HEK293 (cell line): ENCODE measurements around the gene CYP1A1.

Source experiments
- MEIS1 ChIP-seq: sonication (generic); formaldehyde crosslinking; IDR thresholded peaks from 2 replicates; pipeline ENCODE4 v1.8.1; 2022; ENCODE audit warnings: missing genetic modification reagents, mild to moderate bottlenecking, borderline replicate concordance
- ZFP41 ChIP-seq: fragments of 450-650 bp; formaldehyde crosslinking; IDR thresholded peaks from 2 replicates; pipeline ENCODE4 v1.5.1; 2016; ENCODE audit warnings: missing biosample characterization, missing genetic modification characterization, borderline replicate concordance
- ZNF114 ChIP-seq: fragments of 450-650 bp; formaldehyde crosslinking; IDR thresholded peaks from 2 replicates; pipeline ENCODE4 v1.5.0; 2017; ENCODE audit warnings: missing biosample characterization, missing genetic modification characterization
- ZNF133 ChIP-seq: fragments of 450-650 bp; formaldehyde crosslinking; IDR thresholded peaks from 2 replicates; pipeline ENCODE4 v1.5.1; 2016; ENCODE audit warnings: missing biosample characterization, missing genetic modification characterization
- ZNF138 ChIP-seq: fragments of 450-650 bp; formaldehyde crosslinking; IDR thresholded peaks from 2 replicates; pipeline ENCODE4 v1.5.1; 2016; ENCODE audit warnings: missing biosample characterization, missing genetic modification characterization, borderline replicate concordance
- ZNF792 ChIP-seq: fragments of 450-650 bp; formaldehyde crosslinking; IDR thresholded peaks from 2 replicates; pipeline ENCODE4 v1.5.1; 2016; ENCODE audit warnings: missing biosample characterization, missing genetic modification characterization
- ZNF843 ChIP-seq: fragments of 450-650 bp; formaldehyde crosslinking; IDR thresholded peaks from 2 replicates; pipeline ENCODE4 v1.5.1; 2016; ENCODE audit warnings: missing biosample characterization, missing genetic modification characterization
- TF ChIP-seq, protein P1 (sequence below): fragments of 450-650 bp; formaldehyde crosslinking; IDR thresholded peaks from 2 replicates; pipeline ENCODE4 v1.5.1; 2016; ENCODE audit warnings: missing biosample characterization, missing genetic modification characterization, low read depth
- TF ChIP-seq, protein P2 (sequence below): fragments of 450-650 bp; formaldehyde crosslinking; IDR thresholded peaks from 2 replicates; pipeline ENCODE4 v1.5.1; 2017; ENCODE audit warnings: missing biosample characterization, missing genetic modification characterization
- TF ChIP-seq, protein P3 (sequence below): fragments of 450-650 bp; formaldehyde crosslinking; IDR thresholded peaks from 2 replicates; pipeline ENCODE4 v1.5.1; 2016; ENCODE audit warnings: missing biosample characterization, missing genetic modification characterization

DNA sequence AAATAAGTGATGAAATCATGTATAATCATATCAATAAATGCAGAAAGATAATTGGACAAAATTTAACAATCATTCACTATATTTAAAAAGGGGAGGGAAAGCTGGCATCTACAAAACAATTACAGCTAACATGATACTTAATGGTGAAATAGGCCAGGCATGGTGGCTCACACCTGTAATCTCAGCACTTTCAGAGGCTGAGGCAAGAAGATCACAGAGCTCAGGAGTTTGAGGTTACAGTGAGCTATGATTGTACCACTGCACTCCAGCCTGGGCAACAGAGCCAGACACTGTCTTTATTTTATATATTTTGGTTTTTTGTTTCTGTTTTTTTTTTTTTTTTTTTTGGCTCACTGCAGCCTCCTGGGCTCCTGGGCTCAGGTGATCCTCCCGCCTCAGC, 41.6 kb downstream of the CYP1A1 start:
- TF ChIP-seq ZFP41, result no peak
- TF ChIP-seq ZNF133 (tag by site-specific recombination), result no peak
- no peak for TF ChIP-seq ZNF138
- TF ChIP-seq ZNF114, result no peak
- TF ChIP-seq ZNF792 (tag by site-specific recombination), result no peak
- TF ChIP-seq, protein P1, sequence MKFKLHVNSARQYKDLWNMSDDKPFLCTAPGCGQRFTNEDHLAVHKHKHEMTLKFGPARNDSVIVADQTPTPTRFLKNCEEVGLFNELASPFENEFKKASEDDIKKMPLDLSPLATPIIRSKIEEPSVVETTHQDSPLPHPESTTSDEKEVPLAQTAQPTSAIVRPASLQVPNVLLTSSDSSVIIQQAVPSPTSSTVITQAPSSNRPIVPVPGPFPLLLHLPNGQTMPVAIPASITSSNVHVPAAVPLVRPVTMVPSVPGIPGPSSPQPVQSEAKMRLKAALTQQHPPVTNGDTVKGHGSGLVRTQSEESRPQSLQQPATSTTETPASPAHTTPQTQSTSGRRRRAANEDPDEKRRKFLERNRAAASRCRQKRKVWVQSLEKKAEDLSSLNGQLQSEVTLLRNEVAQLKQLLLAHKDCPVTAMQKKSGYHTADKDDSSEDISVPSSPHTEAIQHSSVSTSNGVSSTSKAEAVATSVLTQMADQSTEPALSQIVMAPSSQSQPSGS (tag by site-specific recombination), result no peak
- no peak for TF ChIP-seq MEIS1 (CRISPR knock-in tag)
- TF ChIP-seq, protein P2, sequence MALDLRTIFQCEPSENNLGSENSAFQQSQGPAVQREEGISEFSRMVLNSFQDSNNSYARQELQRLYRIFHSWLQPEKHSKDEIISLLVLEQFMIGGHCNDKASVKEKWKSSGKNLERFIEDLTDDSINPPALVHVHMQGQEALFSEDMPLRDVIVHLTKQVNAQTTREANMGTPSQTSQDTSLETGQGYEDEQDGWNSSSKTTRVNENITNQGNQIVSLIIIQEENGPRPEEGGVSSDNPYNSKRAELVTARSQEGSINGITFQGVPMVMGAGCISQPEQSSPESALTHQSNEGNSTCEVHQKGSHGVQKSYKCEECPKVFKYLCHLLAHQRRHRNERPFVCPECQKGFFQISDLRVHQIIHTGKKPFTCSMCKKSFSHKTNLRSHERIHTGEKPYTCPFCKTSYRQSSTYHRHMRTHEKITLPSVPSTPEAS, result no peak
- TF ChIP-seq, protein P3, sequence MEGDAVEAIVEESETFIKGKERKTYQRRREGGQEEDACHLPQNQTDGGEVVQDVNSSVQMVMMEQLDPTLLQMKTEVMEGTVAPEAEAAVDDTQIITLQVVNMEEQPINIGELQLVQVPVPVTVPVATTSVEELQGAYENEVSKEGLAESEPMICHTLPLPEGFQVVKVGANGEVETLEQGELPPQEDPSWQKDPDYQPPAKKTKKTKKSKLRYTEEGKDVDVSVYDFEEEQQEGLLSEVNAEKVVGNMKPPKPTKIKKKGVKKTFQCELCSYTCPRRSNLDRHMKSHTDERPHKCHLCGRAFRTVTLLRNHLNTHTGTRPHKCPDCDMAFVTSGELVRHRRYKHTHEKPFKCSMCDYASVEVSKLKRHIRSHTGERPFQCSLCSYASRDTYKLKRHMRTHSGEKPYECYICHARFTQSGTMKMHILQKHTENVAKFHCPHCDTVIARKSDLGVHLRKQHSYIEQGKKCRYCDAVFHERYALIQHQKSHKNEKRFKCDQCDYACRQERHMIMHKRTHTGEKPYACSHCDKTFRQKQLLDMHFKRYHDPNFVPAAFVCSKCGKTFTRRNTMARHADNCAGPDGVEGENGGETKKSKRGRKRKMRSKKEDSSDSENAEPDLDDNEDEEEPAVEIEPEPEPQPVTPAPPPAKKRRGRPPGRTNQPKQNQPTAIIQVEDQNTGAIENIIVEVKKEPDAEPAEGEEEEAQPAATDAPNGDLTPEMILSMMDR (tag by site-specific recombination), result no peak
- no peak for TF ChIP-seq ZNF843 (tag by site-specific recombination)
